Brain microvascular endothelial cell (primary cell): ENCODE data around the gene PREPL.
A peak's percentile ranks its signal among the peaks of the same experiment; 100 is the strongest.

Source experiments
- DNase-seq: peaks from one replicate; pipeline ENCODE4 v3.0.0-alpha.2; 2020
- H3K27ac ChIP-seq: fragments of 250-450 bp; sonication (Bioruptor Pico); 2 replicates; pipeline ENCODE4 v1.5.1; 2020; ENCODE audit warnings: mild to moderate bottlenecking, moderate library complexity
- H3K27me3 ChIP-seq: fragments of 250-450 bp; sonication (Bioruptor Pico); replicated peaks from 2 replicates; pipeline ENCODE4 v1.5.1; 2020; ENCODE audit warnings: mild to moderate bottlenecking
- H3K36me3 ChIP-seq: fragments of 250-450 bp; sonication (Bioruptor Pico); replicated peaks from 2 replicates; pipeline ENCODE4 v1.5.1; 2020; ENCODE audit warnings: mild to moderate bottlenecking
- H3K4me3 ChIP-seq: 2 replicates; pipeline ENCODE4 v1.5.1; 2011; ENCODE audit warnings: low read depth, mild to moderate bottlenecking, control low read depth, low read length, moderate library complexity
- in situ Hi-C: cut with HindIII; loops from 2 replicates; pipeline ENCODE4 v1.10.0; 2017; ENCODE audit warnings: low sequenced_read_pairs, low pct_ligation_motif_present
- TF ChIP-seq, protein P1 (sequence below): IDR thresholded peaks from 2 replicates; pipeline ENCODE4 v1.5.1; 2011; ENCODE audit warnings: low read depth, mild to moderate bottlenecking, moderate library complexity, low read length, control low read depth, inconsistent platforms; ENCODE audit errors: missing control alignments

PREPL gene

DNA sequence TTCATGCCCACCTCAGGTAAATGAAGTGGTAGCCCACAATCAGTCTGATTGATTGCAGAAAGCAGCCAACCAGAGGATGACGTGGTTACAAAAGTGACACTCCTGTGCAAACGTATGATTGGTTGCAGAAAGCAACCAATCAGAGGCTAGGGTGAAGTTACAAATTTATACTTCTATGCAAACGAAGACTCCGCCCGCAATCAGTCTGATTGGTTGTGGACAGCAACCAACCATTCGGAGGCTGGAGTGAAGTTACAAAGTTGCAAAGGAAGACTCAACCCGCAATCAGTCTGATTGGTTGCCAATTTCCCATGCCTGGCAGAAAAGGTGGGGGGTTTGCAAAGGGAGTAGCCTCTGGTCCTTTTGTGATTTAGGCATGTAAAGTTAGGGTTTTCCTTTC lies 90.0 kb downstream of the PREPL start:
- DNase-seq, result no peak
- Histone ChIP-seq H3K4me3 (no peak overlapping the region), H3K36me3 (no peaks in the 10 kb centered on the region), H3K27me3 (no peaks in the 10 kb centered on the region), H3K27ac (no peak overlapping the region)
- in situ Hi-C loops, result no loop called here
- TF ChIP-seq, protein P1, sequence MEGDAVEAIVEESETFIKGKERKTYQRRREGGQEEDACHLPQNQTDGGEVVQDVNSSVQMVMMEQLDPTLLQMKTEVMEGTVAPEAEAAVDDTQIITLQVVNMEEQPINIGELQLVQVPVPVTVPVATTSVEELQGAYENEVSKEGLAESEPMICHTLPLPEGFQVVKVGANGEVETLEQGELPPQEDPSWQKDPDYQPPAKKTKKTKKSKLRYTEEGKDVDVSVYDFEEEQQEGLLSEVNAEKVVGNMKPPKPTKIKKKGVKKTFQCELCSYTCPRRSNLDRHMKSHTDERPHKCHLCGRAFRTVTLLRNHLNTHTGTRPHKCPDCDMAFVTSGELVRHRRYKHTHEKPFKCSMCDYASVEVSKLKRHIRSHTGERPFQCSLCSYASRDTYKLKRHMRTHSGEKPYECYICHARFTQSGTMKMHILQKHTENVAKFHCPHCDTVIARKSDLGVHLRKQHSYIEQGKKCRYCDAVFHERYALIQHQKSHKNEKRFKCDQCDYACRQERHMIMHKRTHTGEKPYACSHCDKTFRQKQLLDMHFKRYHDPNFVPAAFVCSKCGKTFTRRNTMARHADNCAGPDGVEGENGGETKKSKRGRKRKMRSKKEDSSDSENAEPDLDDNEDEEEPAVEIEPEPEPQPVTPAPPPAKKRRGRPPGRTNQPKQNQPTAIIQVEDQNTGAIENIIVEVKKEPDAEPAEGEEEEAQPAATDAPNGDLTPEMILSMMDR, result no peak

DNA sequence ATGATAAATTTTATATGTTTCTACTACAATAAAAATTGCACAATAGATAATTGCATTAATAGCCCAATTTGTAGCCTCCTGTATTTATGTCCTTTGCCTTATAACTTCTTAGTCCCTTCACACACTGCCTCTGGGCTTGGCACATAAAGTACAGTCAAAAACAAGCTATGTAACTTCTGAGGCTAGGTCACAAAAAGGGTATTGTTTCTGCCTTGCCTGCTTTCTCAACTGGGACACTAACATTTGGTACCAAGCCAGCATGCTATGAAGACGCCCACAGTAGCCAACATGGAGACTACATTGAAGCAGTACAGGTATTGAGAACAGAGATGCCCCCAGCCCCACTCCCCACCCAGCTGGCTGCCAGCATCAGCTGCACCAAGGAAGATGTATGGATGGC lies 91.5 kb downstream of the PREPL start:
- H3K36me3 ChIP-seq, result no peaks in the 10 kb centered on the region
- TF ChIP-seq, protein P1, result no peak
- no peak overlapping the region for H3K4me3 ChIP-seq
- H3K27ac ChIP-seq, result no peak overlapping the region
- in situ Hi-C loops, result no loop called here
- no peak for DNase-seq
- no peaks in the 10 kb centered on the region for H3K27me3 ChIP-seq

DNA sequence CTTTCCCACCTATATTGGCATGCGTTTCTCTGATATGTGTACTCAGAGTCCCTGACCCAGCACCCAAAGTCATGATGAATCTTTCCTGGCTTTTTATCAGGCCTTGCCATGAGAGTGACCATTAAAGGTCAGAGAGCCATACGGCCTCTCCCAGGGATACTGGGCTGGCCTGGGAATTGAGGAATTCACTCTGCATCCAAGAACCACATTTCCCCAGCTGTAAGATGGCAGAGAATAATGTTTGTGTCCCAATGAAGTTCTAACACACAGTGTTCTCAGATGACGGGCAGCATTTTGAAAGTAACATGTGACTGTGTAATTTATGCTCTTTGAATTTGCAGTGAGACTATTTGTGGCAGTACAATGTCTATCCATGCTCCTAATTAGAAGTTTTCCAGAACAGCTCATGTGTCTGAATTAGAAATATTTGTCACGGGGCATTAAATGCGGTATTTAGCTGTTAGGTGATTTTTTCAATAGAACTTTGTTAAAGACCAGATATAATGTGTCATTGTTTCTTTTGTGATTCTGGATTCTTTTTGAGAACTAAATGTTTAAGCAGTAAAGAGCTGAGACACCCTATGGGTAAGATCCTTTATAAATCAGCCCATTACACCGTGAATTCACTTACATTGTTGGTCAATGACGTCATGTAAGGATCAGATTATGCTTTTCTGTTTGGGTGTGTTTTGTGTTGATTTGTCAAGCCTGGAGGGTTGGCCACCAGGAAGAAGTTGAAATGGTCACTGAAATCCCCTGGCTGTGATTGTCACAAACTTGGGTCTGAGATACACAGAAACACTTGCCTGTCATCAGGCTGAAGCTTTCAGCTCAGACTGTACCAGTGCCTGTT lies 93.3 kb downstream of the PREPL start:
- Histone ChIP-seq H3K27ac (peak overlapping the region; percentile 35), H3K27me3 (no peaks in the 10 kb centered on the region)
- peak; percentile 53 for DNase-seq

More for the DNA sequence above, 93.3 kb downstream of the PREPL start:
- Histone ChIP-seq H3K4me3 (no peak overlapping the region), H3K36me3 (no peaks in the 10 kb centered on the region)
- TF ChIP-seq, protein P1, result no peak
- in situ Hi-C loops, result no loop called here
